ENCODE measurements around the gene EIF1AD. TPM values are rescaled to one million over a fixed set of nuclear protein-coding genes. Genes with fewer than 3 reads are reported as not detected.

The EIF1AD gene
- total RNA-seq, 1 donor from 2014 or later = 22.2 TPM

DNA sequence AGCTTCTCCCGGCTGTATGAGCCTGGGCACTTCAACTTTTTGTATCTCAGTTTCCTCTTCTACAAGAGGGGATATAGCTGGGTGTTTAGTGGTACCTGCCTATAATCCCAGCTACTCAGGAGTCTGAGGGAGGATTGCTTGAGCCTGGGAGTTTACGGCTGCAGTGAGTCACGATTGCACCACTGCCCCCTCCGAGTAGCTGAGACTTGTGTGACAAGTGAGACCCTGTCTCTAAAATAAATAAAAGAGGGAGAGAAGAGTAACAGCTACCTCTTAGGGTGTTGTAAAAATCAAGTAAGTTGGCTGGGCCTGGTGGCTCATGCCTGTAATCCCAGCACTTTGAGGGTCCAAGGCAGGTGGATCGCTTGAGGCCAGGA lies 34.4 kb upstream of the EIF1AD start:
- H3K27me3 ChIP-seq = no peaks in the 10 kb centered on the region
- H4K20me1 ChIP-seq (ENCODE audit: low read depth) = no peaks in the 10 kb centered on the region
- Mint-ChIP-seq H3K36me3 (no peaks in the 10 kb centered on the region), H3K9me3 (peaks cover 12% of the 10 kb centered on the region), H3K4me3 (no peak overlapping the region), H3K27ac (no peak overlapping the region), H3K27me3 (ENCODE audit: insufficient read depth, low read depth) (peaks cover 7% of the 10 kb centered on the region), H3K4me1 (no peaks in the 10 kb centered on the region)
- H3F3A ChIP-seq (ENCODE audit: low read depth) = no peaks in the 10 kb centered on the region
- H2AFZ ChIP-seq (replicated peaks) = no peak overlapping the region
- H3K36me3 ChIP-seq = no peaks in the 10 kb centered on the region
- H3K4me3 ChIP-seq = no peak overlapping the region
- H3K4me2 ChIP-seq = no peak overlapping the region
- no peaks in the 10 kb centered on the region for H3K79me2 ChIP-seq (ENCODE audit: low read depth)
- no peak overlapping the region for H3K27ac ChIP-seq
- no peaks in the 10 kb centered on the region for H3K4me1 ChIP-seq
- no peaks in the 10 kb centered on the region for H3K9me3 ChIP-seq (ENCODE audit: low read depth)
- H3K9ac ChIP-seq = no peak overlapping the region
- DNase-seq (ENCODE audit: low spot score) = no peak
- TF ChIP-seq CTCF (IDR thresholded peaks at IDR 0.05) (no peak), EZH2 (IDR thresholded peaks at IDR 0.05) (no peak), EZH2phosphoT487 (IDR thresholded peaks at IDR 0.05) (no peak)

- no peaks in the 10 kb centered on the region for H3K9me3 ChIP-seq (ENCODE audit: low read depth)
- no peak overlapping the region for H3K9ac ChIP-seq
- no peak overlapping the region for H3K4me2 ChIP-seq
- peaks cover 7% of the 10 kb centered on the region for H3K27me3 Mint-ChIP-seq (ENCODE audit: insufficient read depth, low read depth)
- no peak overlapping the region for H3K27ac ChIP-seq
- no peaks in the 10 kb centered on the region for H3K27me3 ChIP-seq
- no peak overlapping the region for H2AFZ ChIP-seq (replicated peaks)
- H3K4me3 ChIP-seq = no peak overlapping the region
- TF ChIP-seq EZH2phosphoT487 (IDR thresholded peaks at IDR 0.05) (no peak), EZH2 (IDR thresholded peaks at IDR 0.05) (no peak), CTCF (IDR thresholded peaks at IDR 0.05) (no peak)
- H3K27ac Mint-ChIP-seq = no peak overlapping the region
- no peak for DNase-seq (ENCODE audit: low spot score)
- no peaks in the 10 kb centered on the region for H3F3A ChIP-seq (ENCODE audit: low read depth)
- H3K36me3 ChIP-seq = no peaks in the 10 kb centered on the region
- H3K79me2 ChIP-seq (ENCODE audit: low read depth) = no peaks in the 10 kb centered on the region
- no peak overlapping the region for H3K4me3 Mint-ChIP-seq
- no peaks in the 10 kb centered on the region for H3K36me3 Mint-ChIP-seq
- H3K4me1 ChIP-seq = no peaks in the 10 kb centered on the region
- H3K4me1 Mint-ChIP-seq = no peaks in the 10 kb centered on the region
- peaks cover 12% of the 10 kb centered on the region for H3K9me3 Mint-ChIP-seq
- H4K20me1 ChIP-seq (ENCODE audit: low read depth) = no peaks in the 10 kb centered on the region
Measured at GRCh38 chr11:66035653-66036333, 33.8 kb upstream of the EIF1AD start.

DNA sequence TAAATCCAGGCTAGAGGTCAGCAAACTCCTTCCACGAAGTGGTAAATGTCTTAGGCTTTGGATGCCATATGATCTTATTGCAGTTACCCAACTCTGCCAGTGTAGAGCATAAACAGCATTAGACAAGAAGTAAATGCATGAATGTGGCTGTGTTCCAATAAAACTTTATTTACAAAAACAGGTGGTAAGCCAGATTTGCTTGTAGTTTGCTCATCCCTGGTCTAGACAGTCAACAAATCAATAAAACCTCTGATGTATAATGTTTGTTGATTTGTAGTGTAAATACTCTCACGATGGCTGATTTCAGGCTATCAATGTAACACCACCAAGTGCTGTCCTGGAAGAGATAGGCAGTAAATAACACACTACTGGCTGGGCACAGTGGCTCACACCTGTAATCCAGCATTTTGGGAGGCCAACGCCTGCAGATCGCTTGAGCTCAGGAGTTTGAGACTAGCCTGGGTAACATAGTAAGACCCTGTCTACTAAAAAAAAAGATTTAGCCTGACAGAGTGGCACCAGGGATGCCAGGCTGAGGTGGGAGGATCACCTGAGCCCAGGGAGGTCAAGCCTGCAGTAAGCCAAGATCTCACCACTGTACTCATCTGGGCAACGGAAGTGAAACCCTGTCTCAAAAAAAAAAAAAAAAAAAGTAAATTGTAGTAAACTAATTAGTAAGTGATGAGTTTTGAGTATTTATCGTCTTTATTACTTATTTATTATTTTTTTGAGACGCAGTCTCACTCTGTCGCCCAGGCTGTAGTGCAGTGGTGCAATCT lies 31.2 kb upstream of the EIF1AD start:
- Histone ChIP-seq H3K9ac (no peak overlapping the region), H3K9me3 (ENCODE audit: low read depth) (no peaks in the 10 kb centered on the region), H3K79me2 (ENCODE audit: low read depth) (no peaks in the 10 kb centered on the region), H3K36me3 (no peaks in the 10 kb centered on the region), H3K27ac (no peak overlapping the region), H3K4me3 (no peak overlapping the region), H2AFZ (replicated peaks) (no peak overlapping the region), H3K4me1 (no peaks in the 10 kb centered on the region), H3K27me3 (no peaks in the 10 kb centered on the region), H3K4me2 (no peak overlapping the region), H3F3A (ENCODE audit: low read depth) (no peaks in the 10 kb centered on the region), H4K20me1 (ENCODE audit: low read depth) (no peaks in the 10 kb centered on the region)
- Mint-ChIP-seq H3K27me3 (ENCODE audit: insufficient read depth, low read depth) (peaks cover 10% of the 10 kb centered on the region), H3K9me3 (peaks cover 12% of the 10 kb centered on the region), H3K36me3 (no peaks in the 10 kb centered on the region), H3K4me1 (no peaks in the 10 kb centered on the region), H3K4me3 (no peak overlapping the region), H3K27ac (no peak overlapping the region)
- no peak for DNase-seq (ENCODE audit: low spot score)
- TF ChIP-seq EZH2 (IDR thresholded peaks at IDR 0.05) (no peak), EZH2phosphoT487 (IDR thresholded peaks at IDR 0.05) (no peak), CTCF (IDR thresholded peaks at IDR 0.05) (no peak)
